HG03039 (cell line): ENCODE measurements around the gene ARHGEF7.
A peak's percentile ranks its signal among the peaks of the same experiment; 100 is the strongest.

Experiments
- ATAC-seq: cut with Tn5 transposase; IDR thresholded peaks from one replicate; pipeline ENCODE4 v1.9.1; 2021; ENCODE audit warnings: mild to moderate bottlenecking, moderate library complexity; ENCODE audit not compliant: unreplicated experiment

The ARHGEF7 gene

DNA sequence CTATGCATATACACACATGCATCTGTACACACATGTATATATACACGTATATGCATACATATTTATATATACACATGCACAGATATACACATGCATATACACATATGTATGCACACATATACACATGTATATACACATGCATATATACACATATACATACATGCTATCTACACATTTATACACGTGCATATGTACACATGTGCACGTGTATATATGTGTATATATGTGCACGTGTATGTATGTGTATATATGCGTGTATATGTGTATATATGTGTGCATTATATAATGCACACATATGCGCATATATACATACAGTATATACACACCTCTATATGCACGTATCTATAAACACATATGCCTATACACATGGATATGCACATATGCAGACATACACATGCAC lies 17.8 kb downstream of the ARHGEF7 start:
- ATAC-seq, result no peak

DNA sequence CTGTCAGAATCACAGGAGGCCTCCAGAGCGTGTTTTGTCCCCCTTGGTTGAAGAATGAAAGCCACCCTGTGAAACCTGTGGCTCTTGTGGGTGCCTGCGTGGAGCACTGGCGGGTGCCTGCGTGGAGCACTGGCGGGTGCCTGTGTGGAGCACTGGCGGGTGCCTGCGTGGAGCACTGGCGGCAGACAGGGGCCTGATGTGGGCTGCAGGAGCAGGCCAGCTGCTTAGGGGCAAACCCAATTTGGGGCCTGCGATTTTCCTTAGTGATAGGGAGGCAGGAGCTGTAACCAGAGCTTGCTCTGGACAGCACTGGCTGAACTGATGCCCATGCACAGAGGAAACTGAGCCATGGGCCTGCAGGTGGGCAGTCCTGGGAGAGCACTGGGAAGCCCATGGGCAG lies 24.3 kb downstream of the ARHGEF7 start:
- ATAC-seq, result no peak

DNA sequence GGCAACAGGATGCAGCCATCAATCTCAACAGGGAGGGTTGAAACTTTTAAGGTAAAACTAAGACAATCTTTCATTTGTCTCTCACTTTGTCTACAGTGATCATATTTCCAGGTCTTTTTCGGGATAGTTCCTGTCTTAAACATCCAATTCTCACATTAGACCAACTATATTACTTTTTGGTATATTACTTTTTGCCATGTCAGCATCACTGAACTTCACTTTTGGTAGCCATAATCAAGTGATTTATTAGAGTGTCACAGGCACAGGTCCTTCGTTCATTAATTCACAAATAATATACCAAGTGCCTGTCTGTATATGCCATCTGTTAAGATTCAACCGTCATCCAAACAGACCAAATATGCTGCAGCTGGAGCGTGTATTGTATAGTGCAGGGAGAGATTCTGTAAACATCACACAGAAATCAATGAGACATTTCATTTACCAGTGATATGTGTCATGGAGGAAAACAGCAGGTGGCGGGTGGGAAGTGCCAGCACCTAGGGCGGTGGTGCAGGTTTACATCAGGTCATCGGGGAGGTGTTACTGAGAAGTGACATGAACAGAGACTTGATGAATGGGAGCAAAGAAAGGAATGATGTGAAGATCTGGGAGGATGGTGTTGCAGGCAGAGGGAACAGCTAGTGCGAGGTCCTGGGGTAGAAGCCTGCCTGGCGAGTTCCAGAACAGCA lies 24.9 kb downstream of the ARHGEF7 start:
- ATAC-seq, result no peak

DNA sequence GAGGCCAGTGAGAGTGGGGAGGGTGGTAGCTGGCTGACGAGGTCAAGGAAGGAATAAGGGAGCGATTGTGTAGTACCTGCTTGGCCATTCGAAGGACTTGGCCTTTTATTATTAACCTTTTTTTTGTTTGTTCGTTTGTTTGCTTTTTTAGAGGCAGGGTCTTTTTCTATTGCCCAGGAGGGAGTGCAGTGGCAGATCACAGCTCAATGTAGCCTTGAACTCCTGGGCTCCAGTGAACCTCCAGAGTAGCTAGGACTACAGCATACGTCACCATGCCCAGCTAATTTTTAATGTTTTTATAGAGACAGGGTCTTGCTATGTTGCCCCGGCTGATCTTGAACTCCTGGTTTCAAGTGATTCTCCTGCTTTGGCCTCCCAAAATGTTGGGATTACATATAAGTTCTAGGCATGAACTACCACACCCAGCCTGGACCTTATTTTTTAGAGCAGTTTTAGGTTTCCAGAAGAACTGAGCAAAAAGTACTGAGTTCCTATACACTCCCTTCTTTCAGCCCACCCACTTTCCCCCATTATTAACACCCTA lies 25.5 kb downstream of the ARHGEF7 start:
- ATAC-seq, result no peak

DNA sequence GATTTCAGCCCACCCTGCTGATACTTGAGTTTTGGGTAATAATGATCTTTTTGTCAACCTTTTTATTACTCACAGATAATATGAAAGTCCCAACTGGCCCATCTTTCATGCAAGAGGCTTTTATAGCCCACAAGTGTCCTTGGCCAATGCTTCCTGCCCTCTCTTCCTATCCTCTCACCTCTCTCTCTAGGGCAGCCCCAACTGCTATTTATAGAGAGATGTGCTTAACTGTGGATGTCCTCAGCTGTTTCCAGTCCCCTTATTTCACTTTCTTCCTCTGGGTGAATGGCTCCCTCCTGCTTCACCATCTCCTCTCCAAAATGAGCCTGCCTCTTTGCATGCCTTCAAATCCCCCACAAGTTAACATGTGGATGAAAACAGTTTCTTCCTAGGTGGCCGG lies 27.4 kb downstream of the ARHGEF7 start:
- no peak for ATAC-seq

DNA sequence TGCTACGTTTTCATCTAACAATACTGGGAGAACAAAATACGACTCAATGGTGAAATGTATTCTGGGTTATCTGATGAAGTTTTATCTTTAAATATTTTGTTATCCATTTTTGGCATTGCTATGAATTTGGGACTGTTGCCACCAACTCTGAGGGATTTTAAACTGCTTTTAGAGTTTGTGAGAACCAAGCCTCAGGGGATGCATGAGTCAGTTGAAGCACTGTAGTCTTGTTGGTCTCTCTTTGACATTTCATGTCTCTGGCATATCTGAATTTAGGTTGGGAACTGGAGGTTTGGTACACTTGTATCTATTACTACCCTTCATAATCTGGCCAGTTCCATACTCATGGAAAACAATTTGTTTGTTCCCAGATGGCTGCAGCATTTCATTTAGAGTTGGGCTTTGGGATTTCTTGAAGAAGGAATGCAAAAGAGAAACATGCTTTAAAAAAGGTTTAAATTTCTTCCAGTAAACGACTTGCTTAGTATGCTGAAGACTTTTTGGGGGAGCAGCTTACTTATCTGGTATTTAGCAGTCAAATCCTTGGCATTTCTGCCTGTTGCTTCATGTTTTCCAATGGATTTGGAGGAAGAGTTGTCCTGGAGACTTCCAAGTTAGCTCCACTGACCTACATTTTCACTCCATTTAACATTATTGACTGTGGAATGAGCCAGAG lies 28.9 kb downstream of the ARHGEF7 start:
- ATAC-seq, result no peak

DNA sequence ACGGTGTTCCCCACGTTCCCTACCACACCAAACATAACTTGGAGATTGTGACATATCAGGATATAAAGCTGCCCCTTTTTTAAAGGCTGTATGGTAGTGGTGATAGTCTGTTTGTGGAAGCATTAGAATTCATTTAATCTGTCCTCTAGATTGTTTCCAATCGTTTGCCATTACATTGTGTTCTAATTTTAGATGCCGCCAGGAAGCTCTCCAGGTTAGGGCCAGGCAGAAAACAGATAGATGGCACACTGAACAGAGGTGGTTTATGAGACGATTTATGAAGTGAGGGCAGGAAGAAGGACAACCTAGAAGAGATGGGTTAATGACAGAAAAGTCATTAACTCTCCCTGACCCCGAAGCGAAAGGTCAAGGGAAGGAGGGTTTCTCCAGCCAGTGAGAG lies 30.0 kb downstream of the ARHGEF7 start:
- no peak for ATAC-seq

DNA sequence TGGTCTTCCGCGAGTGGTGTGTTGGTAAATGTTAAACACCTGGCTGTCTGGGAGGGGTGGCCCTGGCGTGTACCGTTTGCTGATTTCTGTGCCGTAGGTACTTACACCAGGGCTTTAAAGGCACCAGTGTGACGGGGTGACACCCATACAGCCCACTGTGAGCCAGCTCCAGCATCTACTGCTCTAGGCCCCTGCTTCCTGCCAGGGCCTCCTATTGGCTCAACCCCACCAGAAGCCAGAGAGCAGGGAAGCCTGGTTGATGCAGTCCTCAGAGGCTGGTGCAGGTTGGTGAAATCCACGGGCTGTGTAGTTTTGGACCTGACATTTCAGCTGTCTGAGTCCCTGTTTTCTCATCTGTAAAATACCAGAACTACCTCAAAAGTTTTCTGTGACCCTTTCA lies 30.4 kb downstream of the ARHGEF7 start:
- ATAC-seq, result no peak

DNA sequence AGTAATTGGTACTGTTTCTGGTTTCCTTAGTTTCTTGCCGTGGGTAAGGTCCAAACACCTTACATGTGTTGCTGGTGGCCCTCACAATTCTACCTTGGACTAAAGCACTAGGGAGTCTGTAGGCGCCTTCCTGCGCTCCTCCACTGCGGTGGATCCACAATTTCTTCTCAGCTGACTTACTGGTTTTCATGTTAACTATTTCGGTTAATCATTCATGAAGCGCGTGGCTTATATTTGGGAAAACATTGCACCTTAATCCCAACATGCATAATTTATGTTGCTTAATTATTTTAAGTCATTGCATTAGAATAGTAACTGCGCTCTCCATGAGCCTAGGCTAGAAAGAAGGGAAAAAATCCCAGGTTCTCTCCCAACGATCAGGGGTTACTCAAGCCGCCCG lies 37.7 kb downstream of the ARHGEF7 start:
- ATAC-seq, result no peak

DNA sequence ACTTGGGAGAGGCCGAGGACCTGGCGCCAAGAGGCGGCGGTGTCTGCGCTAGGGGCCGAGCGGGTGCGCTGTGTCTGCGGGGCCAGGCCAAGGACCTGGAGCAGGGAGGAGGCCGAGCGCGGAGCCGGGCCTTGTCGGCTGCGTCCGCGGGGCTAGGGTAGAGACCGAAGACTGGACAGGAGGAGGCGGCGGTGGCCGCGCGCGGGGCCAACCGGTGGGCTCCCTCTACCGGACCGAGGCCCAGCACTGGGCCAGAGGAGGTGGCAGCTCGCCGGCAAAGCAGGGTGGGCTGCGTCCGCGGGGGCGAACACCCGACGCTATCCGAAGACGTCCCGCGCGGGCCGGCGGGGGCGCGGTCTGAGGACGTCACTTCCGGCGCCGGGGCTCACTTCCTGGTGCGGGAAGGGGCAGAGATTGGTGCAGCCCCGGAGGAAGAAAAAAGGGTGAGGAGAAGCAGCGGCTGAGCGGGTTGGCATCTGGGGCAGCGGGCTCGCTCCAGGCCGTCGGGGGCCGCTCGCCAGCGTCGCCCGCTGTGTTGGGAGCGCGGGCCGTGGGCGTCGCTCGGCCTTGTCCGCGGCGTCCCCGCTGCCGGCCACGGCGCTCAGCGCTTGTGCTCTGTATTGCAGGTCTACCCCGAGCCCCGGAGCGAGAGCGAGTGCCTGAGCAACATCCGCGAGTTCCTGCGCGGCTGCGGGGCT lies 38.3 kb downstream of the ARHGEF7 start:
- peak; percentile 88 for ATAC-seq

DNA sequence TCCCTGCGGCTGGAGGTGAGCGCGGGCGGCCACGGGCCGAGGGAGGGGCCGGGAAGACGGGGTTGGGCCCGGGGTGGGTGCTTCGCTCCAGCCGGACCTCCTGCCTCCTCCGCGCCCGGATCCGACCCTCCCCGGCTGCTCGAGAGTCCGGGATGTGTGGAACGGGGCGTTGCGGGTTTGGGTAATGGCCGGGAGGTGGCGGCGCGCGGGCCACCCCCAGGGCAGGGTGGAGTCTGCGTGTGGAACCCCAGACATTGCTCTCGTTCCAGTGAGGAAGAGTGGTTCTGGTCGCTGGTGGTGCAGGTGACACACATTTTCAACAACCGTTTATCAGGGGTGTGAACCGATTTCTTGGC lies 38.8 kb downstream of the ARHGEF7 start:
- peak; percentile 39 for ATAC-seq

DNA sequence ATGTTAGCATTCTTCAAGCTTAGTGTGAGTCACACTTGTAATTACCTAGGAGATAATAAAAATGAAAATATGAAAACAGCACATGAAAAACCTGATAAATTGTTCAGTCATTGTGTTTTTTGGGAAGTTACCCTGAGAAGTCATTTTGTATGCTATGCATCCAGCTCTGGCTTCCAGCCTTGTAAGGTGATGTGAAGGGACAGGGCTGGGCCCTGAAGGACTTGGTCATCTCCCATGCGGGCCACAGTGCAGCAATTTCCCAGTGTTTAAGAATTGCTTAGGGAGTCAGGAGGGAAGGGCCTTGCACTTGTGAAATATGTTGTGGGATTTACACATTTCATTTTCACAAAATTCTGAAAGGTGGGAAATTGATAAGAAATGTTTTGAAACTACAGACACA lies 41.3 kb downstream of the ARHGEF7 start:
- no peak for ATAC-seq

DNA sequence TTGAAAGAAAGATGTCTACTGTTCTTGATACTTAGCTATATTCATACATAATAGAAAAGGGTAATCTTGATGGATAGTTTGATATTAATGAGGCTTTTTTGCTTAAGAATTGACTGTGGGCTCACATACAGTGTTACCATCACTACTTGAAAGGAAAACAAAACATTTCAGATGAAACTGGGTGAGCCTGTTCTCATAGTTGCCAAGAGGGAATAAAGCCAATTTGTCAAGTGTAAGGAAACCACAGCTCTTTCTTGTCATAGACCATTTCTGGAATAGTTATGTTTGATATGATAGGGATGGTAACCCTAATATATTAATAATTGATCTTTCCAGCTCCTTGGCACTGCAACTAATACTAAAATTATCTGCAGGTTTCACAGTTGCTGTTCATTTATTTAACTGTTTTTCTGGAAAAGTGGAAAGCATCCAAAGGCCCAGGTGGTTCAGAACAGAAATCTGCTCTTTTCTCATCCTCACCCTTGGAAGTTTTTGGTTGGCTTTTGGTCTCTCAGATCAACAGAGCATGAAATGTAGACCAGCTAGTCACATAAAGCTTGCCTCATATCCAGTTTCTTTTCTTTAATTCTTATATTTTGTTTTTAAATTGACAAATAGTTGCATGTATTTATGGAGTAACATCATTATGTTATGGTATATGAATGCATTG lies 43.2 kb downstream of the ARHGEF7 start:
- no peak for ATAC-seq

DNA sequence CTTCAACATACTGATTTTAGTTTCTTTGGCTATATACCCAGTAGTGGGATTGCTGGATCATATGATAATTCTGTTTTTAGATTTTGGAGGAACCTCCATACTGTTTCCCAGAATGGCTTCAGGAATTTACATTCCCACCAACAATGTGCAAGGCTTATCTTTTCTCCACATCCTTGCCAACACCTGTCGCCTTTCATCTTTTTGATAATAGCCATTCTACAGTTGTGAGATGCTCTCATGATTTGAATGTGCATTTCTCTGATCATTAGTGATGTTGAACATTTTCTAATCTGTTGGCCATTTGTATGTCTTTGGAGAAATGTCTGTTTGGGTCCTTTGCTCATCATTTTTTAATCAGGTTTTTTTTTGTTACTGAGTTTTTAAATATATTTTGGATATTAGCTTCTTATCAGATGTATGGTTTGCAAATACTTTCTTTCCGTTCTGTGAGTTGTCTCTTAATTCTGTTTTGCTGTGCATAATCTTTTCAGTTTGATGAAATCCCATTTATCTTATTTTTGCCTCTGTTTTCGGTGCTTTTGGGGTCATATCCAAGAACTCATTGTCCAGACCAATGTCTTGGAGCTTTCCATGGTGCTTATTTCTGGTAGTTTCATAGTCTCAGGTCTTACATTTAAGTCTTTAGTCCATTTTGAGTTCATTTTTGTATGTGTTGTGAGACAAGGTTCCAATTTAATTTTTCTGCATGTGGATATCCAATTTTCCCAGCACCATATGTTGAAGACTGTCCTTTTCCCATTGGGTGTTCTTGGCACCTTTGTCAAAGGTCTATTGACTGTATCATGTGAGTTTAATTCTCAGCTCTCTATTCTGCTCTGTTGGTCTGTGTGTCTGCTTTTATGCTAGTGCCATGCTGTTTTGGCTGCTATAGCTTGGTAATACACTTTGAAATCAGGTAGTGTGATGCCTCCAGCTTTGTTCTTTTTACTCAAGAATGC lies 44.5 kb downstream of the ARHGEF7 start:
- no peak for ATAC-seq

DNA sequence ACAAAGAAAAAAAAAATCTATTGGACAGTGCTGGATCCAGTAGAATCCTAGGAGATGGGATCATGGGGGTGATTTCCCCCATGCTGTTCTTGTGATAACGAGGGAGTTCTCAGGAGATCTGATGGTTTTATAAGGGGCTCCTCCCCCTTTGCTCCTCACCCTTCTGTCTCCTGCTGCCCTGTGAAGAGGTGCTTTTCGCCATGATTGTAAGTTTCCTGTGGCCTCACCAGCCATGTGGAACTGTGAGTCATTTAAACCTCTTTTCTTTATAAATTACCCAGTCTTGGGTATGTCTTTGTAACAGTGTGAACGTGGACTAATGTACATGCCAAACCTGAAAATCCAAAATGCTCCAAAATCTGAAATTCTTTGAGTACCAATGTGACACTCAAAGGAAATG lies 45.5 kb downstream of the ARHGEF7 start:
- no peak for ATAC-seq

DNA sequence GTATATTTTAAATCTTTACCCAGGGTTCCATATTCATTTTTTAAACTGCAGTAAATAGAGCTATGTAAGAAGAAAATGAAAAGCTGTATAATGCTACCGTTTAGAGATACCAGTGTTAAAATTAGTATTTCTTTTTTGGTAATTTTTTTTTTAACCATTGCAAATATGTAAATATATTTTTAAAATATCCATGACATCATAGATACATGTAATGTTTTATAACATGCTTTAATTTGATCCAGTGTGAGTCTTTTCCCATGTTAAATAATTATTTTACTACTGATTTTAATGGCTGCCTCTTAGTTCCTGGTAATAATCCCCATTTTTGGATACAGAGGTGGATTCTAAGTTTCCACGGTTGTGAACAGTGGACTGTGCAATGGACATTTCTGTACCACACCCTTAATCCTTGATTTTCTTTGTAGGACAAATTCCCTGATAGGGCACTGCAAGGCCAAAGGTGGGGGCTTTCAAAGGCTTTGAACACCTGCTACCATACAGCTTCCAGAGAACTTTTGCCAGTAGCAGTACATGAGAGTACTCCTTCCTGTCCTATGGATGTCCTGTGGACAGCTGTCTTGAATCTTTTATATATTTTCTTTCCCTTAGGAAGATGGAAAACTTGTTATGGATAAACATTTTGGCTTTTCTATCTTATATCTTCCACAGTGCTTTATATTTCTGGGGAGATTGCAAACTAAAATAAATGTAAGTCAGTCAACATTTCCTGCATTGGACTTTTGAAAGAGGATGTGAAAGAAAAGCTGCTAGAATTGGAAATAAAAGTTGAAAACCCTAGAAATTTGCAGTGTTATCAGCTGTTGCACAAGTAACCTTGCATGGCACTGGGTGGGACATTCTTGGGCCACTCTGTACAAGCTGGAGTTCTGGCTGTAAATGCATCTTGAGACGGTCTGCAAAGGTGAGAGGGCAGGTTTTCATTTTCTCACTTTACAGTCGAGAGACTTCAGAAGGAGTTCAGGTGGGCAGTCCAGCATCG lies 46.8 kb downstream of the ARHGEF7 start:
- ATAC-seq, result no peak

DNA sequence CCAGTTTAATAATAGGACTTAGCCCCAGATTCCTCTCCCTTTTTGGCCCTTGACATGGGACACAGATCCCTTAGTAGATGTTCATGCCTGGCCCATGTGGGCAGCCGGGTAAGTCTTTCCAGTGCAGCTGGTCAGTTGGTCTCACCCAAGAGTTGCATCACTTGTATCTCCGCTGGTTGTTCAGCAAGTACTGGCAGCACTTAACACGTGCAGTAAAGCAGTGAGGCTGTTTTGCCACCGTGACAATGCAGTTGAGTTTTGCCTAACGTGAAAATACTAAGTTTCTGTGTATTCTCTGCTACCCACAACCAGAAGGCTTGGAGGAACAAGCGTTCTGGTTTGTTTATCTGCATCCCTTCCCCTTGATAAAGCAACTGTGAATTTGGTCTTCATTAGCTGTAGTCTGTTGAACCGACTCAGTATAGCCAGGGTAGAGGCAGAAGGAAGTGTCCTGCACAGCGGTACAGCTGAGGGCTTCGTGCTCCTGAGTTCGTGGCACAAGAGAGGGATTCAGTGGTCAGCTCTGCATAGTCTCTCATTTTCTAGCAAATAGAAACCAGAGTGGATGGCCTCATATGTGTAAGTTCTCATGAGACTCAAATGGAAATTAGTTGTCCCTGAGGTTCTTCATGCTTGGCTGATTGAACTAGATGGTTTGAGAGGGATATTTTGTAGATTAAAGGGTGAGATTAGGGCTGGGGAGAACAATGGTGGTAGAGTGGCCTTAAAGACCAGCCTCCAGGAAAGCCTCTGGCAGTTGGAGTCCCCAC lies 50.3 kb downstream of the ARHGEF7 start:
- ATAC-seq, result peak; percentile 42

DNA sequence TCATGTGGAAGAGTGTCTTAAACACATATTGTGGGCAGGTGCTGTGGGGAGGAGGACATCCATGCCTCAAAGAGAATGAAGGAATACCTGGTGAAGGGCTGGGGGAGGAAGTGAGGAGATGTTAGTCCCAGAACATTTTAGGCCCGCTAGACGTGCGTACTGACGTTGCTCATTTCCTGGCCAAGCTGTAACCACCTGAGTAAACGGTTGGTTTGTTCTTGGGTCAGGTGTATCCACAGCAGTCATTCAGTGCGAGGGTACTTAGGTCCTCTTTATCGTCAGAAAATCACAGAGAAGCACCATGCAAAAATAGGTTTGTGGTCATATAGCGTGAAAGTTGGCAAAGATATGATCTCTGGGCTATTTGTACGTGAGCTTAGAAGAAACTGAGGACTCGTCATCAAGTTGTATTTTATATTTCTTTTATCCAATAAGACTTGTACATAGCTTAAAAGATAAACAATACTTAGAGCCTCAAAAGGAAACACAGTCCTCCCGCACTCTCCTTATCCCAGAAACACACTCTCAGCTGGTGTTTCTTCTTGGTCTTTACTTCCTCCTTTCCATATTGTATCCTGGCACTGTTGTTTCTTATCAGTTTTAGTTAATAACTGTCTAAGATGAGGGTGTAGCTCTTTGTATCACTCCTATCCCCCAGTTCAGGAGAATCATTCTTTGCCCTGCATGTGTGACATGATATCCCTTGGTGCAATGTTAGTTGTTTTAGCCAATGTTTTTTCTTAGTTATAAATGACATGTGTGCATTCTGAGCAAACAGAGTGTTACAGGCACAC lies 52.0 kb downstream of the ARHGEF7 start:
- ATAC-seq, result no peak
